ENCODE data around the gene DSE.
A peak's percentile ranks its signal among the peaks of the same experiment; 100 is the strongest.
"Not testable (repeated sequence)": the region's sequence is repeated elsewhere in the genome, so short reads cannot be mapped to it uniquely, and the experiment has no call there.

Gene DSE

DNA sequence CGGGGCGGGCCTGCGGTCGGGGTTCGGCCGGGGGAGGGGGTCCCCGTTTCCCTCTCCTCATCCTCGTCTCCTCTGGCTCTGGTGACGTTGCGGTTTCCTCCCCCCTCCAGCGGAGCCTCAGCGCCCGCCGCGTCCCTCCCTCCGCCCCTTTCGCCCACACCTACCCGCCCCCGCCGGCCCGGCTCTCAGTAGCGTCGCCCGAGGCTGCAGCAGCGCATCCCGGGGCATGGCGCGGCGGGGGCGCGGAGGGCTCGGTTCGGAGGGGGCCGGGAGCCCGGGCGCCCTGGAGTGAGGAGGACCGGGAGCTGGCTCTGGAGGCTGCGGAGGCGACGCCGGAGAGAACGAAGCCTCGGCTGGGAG, at the start of gene DSE:
Gene DSE (plus strand): TSS at position 188 of the 360 bp plus-strand sequence. CDS start 28,304 bp downstream, outside the sequence.
- DNase-seq = peak; percentile 72

DNA sequence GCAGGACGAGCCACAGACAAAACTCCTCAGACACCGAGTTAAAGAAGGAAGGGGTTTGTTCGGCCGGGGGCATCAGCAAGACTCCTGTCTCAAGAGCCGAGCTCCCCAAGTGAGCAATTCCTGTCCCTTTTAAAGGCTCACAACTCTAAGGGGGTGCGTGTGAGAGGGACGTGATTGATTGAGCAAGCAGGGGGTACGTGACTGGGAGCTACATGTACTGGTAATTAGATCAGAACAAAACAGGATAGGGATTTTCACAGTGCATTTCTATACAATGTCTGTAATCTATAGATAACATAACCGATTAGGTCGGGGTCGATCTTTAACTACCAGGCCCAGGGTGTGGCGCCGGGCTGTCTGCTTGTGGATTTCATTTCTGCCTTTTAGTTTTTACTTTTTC, 48.8 kb upstream of the DSE start:
- DNase-seq = not testable (repeated sequence)

DNA sequence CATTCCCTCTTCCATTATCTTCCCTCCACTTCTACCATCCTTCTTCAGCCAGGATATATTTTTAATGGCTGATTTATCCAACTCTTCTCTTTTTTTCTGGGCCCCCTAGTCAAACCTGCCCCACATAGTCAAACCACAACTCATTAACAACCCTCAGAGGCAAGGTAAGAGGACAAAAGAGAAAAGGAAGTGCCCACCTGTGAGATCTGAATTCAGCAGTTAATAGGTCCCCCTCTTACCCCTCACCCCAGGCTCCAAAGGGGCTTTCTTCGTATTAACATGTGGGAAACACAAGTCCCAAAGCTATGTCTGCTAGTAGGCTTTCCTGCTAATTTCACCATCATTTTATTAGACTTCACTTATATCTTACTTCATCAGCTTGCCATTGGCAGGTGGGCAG, 46.9 kb upstream of the DSE start:
- no peak for DNase-seq

DNA sequence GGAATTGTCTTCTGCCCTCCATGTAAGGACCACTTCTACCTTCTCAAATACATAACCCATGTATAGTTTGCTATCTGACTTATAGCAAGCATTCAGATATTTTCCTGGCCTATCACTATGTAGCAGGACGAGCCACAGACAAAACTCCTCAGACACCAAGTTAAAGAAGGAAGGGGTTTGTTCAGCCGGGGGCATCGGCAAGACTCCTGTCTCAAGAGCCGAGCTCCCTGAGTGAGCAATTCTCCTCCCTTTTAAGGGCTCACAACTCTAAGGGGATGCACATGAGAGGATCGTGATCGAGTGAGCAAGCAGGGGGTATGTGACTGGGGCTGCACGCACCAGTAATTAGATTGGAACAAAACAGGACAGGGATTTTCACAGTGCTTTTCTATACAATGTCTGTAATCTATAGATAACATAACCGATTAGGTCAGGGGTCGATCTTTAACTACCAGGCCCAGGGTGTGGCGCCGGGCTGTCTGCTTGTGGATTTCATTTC, 45.1 kb upstream of the DSE start:
- DNase-seq = not testable (repeated sequence)

DNA sequence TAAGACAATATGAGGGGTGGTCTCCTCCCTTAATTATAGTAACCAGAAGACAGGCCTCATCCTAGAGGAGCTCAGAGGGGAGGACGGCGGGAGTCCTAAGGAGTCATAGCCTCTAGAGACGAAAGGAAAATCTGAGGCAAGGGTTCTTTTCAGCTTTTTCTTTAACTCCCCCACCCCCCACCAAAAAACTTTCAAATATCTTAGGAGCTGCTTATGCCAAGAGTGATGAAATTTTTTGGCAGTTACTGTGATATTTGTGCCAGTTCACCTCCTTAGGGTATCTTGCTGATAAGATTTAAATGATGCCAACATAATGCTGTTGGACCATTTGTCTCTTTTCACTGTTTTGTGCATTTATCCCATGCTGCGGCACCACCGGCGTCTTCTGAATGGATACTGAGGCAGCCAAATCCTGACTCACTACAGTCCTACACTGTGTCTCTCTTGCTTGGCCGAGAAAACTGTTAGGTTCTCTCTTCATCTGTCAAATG, 44.5 kb upstream of the DSE start:
- no peak for DNase-seq

DNA sequence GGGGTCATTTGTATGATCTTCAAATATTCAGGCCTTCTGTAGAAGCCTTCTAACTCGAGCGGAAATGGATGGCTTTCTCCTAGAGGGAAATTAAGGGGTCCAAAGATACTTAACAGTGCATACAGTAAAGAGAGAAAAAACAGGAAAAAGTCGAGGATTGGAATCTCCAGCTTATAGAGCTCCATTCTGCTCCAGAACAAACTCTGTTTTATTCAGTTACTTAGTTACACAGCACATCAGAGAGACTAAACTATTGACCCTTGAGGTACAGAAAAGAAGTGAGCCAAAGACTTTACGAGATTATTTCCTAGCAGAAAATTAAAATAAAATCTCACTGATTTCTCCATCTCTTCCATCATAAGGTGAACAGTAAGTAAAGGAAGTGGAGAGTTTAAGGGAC, 43.8 kb upstream of the DSE start:
- DNase-seq = no peak

DNA sequence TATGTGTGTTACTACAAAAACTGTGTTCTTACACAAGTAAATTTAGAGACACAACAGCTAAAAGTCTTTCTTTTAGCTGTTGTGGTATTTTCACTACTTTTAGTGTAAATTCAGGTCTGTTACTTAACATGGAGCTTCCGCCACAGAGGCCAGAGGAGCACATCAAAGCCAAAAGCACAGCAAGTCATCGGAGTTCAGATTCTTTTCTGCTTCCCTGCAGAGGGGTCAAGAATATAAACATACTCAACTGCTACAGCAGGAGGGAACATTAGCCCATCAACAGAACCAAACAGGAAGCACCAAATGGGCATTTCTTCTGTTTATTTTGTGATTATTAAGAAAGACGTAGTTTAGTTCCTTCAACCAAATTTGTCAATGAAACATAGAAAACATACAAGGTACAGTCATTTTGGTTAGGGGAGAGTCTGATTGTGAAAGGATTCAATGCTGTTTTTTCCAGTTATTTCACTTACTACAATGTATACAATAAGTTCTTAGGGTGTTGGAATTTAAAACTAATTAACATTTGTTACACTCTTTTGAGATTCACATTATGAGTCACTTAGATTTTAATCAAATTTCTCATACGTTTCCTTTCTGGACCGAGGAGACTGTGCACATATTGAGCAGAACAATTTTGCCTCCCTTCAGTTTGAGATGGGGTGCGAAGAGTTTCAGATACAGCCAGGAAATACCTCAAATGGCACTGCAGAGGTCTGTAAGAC, 42.8 kb upstream of the DSE start:
- no peak for DNase-seq

DNA sequence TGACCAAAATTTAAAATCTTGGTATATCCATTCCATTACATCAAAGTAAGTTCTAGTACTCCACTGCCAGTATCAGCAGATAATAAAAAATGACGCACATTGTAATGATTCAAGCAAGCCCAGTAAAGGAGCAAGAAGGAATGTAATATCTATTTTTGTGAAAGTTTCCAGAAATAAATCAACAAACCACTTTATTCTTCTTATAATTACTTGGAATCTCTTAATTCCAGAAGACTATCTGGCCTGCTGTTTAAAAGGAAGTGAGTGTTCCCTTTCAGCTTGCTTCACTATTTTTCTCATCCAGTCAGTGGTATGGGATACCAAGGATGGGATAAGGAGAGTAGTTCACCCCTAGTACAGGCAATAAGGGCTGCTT, 42.2 kb upstream of the DSE start:
- no peak for DNase-seq

DNA sequence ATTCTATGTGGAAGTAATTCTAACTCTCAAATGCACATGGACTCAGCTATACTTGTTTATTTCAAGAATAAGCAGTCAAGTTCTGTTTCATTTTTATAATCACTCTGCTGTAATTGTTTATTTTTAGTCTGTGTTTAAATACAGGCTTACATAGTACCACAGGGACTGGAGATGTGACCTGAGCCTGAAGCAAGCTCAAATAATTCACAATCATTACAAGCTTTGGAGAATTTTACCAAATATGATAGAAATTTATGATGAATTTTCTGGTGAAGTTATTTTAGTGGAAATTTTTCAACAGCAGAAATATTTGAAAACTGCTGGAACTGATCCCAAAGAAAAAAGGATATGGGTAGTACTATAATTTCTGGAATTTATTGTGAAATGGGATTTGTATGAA, 41.6 kb upstream of the DSE start:
- no peak for DNase-seq

DNA sequence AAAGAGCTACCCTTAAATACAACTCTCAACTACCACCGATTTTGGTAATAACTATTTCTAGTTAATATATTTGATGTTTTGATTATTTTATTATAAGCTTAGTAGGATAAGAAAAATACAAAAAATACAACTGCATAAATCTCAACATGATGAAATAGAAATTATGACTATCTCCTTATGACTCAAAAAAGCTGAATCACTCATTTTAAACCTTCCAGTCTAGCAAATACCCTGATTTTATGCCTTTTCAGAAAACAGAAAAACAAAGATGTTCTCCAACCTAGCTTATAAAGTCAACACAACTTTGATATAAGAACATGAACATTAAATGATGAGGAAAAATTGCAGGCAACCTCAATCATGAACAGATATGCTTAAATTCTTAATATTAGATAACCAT, 40.2 kb upstream of the DSE start:
- DNase-seq = no peak

DNA sequence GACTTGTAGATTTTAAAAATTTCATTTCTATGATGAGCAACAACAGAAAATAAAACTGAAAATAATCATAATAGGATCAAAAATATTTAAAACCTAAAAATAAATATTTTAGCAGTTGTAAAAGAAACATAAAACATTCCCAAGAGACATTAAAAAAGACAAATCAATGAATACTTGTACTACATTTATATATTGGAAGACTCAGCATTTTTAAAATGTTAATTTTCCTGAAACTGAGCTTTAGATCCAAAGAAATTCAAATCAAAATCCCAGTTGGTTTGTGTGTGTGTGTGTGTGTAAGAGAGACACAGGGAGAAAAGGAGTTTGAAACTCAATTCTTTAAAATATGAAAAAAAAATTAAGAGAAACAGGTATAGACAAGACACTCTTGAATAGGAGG, 38.7 kb upstream of the DSE start:
- DNase-seq = no peak

DNA sequence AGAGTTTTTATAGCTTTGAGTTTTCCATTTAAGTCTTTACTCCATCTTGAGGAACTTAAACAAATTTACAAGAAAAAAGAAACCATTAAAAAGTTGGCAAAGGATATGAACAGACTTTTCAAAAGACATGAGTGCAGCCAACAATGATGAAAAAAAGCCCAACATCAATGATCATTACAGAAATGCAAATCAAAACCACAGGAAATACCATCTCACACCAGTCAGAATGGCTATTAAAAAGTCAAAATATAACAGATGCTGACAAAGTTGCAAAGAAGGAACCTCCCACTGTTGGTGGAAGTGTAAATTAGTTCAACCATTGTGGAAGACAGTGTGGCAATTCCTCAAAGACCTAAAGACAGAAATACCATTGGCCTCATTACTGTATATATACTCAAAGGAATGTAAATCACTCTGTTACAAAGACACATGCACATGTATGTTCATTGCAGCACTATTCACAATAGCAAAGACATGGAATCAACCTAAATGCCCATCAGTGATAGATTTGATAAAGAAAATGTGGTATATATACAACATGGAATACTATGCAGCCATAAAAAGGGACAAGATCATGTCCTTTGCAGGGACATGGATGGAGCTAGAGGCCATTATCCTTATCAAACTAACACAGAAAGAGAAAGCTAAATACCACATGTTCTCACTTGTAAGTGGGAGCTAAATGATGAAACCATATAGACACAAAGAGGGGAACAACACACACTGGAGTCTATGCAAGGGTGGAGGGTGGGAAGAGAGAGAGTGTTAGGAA, 35.9 kb upstream of the DSE start:
- not testable (repeated sequence) for DNase-seq

DNA sequence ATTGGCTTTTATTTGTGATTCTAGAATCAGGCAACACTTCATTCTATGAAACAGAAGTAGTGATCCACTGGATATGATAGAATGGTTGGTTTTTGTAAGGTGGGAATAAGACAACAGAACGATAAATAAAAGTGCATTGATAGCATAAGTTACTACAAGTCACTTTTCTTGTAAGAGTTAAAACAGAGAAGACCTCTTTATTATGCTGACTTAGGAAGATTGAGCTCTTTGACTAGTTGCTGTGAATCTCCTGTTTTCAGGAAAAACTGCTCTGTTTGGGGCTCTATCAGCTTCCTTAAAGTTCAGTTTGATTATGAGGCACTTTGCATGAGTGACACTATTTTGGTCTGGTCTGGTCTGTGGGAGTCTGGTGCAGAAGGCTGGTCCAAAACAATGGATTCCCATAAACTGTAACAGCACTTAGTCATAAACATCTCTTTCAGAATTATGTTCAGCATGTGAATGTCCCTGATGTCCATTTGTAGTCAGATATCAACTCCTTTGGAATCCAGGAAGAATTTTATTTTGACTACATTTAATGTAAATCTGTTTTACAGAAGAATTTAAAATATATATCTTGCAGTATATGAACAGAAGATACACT, 35.0 kb upstream of the DSE start:
- DNase-seq = no peak

DNA sequence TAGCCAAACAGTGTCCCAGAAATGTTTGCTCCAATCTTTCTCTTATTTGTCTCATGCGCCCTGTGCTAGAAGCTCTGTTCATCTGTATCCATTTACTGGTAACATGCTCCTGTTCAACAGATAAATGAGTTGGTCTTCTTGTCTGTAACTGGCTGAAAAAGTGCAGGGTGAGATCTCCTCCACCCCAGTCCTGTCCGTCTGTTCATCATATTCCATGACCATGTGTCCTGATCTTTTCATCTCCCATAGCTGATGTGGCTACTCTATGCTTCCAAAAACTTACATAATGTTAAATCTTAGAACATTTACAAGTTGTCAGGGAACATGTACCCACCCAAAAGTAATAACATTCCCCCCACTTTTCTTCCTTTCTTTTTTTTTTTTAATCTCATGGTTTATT, 31.8 kb upstream of the DSE start:
- no peak for DNase-seq

DNA sequence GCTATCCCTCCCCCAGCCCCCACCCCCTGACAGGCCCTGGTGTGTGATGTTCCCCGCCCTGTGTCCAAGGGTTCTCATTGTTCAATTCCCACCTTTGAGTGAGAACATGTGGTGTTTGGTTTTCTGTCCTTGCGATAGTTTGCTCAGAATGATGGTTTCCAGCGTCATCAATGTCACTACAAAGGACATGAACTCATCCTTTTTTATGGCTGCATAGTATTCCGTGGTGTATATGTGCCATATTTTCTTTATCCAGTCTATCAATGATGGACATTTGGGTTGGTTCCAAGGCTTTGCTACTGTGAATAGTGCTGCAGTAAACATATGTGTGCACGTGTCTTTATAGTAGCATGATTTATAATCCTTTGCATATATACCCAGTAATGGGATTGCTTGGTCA, 30.1 kb upstream of the DSE start:
- DNase-seq = not testable (repeated sequence)

DNA sequence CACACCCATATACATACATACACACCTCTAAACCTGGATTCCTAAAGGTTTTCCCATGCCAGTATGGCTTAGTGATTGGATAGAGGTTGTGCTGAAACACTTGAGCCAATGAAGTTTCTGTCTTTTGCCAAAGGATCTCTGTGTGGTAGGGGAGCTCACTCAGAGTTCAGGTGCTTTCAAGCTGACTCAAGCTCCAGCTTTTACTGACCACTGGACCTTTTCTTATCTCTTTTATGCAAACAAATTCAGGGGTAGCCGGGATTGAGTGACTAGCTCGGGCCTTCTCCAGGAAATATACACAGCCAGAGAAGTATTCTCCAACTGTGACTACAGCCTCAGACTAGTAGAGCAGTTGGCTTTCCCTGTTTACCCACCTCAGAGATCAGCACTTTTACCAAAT, 21.5 kb upstream of the DSE start:
- no peak for DNase-seq

DNA sequence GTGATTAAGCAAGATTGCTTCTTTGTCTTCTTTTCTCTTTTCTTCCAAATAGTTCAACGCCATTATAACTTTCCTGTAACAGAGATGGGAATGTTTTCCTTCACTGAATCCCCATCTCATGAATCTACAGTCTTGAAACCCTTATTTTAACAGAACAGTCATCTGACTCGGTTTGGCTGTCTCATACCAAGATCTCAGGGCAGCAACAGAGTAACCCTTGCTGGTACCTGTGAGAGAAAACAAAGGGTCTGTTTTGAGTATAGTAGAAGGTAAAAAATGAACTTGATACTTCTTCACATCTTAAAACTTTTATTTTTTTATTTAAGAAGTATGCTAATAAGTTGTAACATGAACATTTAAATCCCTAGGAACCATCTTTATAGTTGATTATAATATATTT, 19.6 kb upstream of the DSE start:
- DNase-seq = no peak

DNA sequence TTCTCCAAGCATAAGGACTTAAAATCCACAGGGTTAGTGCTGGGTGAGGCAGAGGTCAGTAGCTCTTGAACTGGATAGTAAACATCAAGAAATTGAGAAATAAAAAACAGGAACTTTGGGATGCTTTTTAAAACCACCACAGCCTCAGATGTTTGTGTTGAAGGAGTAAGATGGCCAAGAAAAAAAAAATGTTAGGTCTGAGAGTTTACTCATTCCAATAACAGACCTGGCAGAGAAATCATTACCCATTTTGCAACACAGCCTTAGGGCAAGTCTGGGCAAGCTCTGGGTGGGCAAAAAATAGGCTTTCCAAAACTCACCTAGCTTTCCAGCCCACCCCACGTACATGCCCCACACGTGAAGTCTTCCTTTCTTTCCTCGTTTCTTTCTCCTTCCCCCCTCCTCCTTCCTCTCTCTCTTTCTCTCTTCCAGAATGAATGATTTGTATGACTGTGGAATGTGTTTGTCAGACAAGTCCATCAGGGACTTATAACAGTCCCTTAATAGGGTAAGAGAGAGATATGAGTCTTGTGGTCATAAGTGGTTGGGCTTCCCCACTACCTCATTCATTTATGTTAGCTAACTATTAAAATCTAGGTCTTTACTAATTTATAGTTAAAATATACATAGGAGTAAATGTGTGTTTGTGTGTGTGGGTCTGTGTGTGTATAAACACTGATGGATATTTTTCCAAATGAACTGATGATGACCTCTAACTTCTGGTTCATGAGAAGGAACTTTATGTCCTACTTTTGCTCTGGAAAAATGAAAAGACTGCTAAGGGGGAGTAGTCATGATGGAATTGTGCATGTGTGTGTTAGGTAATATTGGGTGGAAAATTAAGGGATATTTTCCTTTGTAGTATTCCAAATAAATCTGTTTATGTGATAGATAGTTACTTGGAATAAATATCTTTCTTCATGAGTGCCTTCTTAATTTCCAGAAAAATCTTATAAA, 18.0 kb upstream of the DSE start:
- no peak for DNase-seq

DNA sequence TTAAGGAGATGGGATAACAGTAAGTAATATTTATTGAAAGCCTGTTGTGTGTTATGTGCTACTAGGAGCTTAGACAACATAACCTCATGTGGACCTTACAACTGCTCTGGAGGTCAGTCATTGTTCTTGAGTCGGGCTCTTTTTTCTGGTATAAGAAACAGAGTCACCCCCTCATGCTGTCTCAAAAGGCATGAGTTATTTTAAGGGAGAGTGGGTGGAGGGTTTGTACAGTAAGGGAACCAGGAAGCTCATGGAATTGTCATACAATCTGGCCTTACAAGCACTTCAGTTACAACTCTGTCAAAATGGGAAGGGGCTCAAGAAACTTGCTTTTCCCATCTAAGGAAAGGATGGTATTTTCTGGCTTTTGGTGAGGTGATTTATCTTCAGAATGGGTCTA, 16.5 kb upstream of the DSE start:
- no peak for DNase-seq

DNA sequence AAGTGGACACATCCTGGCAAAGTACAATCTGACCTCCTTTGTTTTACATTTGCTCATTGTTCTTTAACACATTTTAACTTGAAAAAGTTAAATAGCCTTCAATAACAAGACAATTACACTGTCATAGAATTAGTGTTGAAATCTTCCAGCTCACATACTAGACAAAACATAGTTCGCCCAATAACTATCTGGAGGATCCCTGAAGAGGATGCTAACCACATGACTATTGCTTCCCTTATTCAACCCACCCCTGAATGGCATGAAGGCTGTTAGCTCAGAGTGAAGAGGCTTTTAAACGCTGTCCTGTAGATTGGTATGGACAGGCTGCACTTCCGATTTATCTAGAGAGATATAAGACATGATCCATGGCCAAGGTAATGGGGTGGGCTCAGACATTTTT, 15.0 kb upstream of the DSE start:
- DNase-seq = no peak

DNA sequence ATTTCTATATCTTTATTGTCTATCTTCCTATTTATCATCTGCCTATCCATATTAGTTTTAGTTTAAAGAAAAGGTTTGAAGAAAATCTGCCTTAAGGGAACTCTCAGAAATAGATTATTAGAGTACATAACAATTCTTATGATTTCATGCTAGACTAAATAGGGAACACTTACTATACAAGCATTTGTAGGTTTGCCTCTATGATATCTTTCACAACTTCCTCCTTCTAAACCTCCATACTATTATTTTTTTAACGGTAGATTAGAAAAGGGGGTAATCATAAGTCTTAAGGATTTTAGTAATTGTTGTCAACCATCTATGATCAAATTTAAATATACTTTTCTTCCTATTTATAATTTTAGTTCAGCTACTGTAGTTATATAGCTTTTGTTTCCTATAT, 11.6 kb upstream of the DSE start:
- DNase-seq = no peak

DNA sequence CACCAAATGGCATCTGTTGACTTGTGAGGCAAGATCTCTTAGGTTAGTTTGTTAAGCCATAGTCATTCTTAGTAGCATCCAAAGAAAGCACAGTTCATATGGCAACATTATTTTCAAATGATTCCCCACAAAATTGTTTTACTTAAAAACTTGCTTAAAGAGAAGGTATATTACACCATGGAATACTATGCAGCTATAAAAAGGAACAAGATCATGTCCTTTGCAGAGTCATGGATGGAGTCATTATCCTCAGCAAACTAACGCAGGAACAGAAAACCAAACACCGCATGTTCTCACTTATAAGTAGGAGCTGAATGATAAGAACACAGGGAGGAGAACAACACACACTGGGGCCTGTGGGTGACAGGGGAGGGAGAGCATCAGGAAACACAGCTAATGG, 10.9 kb upstream of the DSE start:
- no peak for DNase-seq

DNA sequence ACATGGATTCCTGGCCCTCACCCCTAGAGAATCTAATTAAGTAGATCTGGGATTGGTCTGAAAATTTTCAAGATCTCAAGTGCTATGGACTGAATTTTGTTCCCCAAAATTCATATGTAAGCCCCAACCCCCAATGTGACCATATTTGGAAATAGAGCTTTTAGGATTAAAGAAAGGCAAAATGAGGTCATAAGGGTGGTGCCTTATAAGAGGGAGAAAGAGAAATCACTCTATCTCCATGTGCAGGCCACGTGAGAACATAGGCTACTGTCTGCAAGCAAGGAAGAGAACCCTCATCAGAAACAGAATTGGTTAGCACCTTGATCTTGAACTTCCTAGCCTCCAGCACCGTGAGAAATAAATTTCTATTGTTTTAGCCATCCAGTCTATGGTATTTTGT, 8.5 kb upstream of the DSE start:
- no peak for DNase-seq

Data from stimulated activated CD4-positive, alpha-beta T cell treated with anti-CD3 and anti-CD28 coated beads, Interleukin-4, amount 100 ng/mL, for 1 hour (primary cell).